HuH-7 (cell line): ENCODE measurements around the gene OR14C36.
"Not testable (repeated sequence)": the region's sequence is repeated elsewhere in the genome, so short reads cannot be mapped to it uniquely, and the experiment has no call there.

Source experiments
- DNase-seq: peaks from one replicate; pipeline ENCODE4 v3.0.0; 2011; ENCODE audit warnings: low spot score

The OR14C36 gene

GRCh38 chr1:248348475-248348874 lies at the start of gene OR14C36:
TSS of gene OR14C36 (plus strand) at chr1:248348775. CDS start at chr1:248348775, 0 bp downstream.
- DNase-seq = no peak

GRCh38 chr1:248303324-248303723 lies 45.3 kb upstream of the OR14C36 start, which contains the start of gene OR2T12:
TSS of gene OR2T12 (minus strand) at chr1:248303424. CDS start at chr1:248295578, 7,846 bp downstream.
- no peak for DNase-seq

- not testable (repeated sequence) for DNase-seq
Measured at GRCh38 chr1:248305672-248306071, 42.9 kb upstream of the OR14C36 start.

DNA sequence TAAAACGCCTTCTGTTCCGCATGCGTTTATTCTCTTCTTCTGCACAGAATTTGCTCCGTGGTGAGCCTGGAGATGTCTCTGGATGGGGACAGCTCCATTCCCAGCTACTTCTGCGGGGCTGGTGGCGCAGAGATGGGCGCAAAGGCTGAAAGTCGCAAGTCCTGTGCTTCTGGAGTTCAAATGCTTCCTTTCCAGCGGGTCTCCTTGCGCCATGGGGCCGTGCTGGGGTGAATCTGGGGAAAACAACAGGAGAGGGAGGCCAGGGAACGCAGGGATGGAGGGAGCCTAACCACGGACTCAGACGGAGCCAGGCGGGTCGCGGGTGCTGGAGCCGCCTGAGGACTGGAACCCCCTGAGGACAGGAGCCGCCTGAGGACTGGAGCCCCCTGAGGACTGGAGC lies 42.5 kb upstream of the OR14C36 start:
- DNase-seq = no peak

DNA sequence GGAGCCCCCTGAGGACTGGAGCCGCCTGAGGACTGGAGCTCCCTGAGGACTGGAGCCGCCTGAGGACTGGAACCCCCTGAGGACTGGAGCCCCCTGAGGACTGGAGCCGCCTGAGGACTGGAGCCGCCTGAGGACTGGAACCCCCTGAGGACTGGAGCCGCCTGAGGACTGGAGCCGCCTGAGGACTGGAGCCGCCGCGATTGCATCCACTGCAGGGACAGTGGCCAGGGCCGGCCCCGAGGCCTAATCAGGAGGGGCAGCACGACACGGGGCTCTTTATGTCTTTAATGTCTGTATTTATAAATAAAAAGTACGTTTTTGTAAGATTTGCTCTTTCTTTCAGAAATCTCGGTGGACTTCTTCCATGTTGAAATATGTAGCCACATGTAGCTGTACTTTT lies 41.8 kb upstream of the OR14C36 start:
- DNase-seq = not testable (repeated sequence)

GRCh38 chr1:248316796-248317195 lies 31.8 kb upstream of the OR14C36 start:
- no peak for DNase-seq

DNA sequence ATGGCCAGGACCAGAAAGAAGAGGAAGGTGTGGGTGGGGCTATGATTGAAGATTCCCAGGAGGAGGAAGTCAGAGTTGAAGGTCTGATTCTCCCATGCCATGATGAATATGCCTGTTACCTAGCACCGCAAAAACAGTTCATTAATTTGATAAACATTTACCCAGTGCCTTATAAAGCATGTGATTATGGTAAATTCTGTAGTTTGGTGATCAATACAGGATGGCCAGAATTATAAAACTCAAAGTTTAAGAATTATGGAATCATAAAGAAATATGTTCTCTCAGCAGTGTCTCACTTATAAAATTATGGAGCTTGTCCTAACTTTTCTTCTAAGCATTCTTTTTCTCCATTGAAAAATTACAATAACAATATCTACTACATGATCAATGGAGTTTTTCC lies 24.1 kb upstream of the OR14C36 start, which contains the start of gene OR2M7:
Gene OR2M7, minus strand, starts transcription at position 101 of the 400 bp plus-strand sequence. Its CDS starts 0 bp downstream, at position 101.
- no peak for DNase-seq

DNA sequence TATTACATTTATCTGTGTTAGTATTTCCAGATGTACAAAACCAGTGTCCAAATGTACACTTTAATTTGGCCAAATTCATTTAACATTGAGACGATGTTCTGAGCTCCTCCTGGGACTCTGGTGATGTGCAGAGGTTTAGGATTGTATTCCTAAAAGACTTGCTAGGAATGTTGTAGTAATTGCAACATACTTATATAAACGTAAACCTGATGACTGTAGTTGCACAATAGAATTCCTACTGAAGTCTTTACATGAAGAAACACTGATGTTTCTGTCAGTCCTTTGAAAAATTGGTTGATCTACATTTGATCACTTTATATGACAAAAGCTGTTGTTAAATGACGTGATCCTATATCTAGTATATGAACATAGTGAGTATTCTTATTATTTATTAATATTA lies 5.1 kb upstream of the OR14C36 start:
- no peak for DNase-seq

DNA sequence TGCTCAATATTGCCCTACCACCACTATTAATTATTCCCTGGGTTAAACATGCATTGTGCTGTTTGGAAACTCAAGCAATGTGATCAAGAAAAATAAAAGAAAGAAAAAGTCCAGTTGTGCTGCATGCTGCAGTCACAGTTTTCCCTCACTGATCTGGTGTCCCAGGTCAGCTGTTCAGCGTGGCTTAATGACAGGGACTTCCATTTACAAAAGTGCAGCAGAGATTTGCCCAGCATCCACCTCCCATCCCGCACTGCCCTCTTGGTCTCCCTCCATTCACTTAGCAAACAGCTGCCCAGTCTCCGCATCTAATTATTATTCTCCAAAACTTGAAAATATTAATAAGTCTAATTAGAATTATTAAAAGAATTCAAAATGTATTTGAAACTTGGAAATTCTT lies 10.8 kb downstream of the OR14C36 start:
- no peak for DNase-seq

DNA sequence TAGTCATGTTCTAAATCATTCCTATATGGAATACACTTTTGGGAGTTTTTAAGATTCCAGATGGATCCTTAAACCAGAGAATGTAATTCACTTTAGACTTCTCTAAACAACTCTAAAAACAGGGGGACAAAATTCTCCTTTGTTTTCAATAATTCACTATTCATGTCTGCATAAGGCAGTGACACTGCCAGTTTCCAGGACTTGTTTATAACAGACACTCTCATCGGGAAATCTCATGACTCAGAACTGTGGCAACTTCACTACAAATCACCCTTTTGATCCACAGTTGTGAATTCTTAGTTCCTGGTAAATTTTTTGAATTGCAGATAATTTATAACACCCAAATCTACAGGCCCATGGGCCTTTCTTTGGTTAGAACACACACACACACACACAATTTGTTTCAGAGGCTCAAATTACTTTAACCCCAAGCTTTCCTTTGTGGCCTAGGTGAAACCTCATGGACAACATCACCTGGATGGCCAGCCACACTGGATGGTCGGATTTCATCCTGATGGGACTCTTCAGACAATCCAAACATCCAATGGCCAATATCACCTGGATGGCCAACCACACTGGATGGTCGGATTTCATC lies 12.6 kb downstream of the OR14C36 start, which contains the start of gene OR2T4:
Gene OR2T4, plus strand, starts transcription at position 545 of the 595 bp plus-strand sequence. Its CDS starts 0 bp downstream, at position 545.
- no peak for DNase-seq

- DNase-seq = no peak
Measured at GRCh38 chr1:248366609-248367008, 18.0 kb downstream of the OR14C36 start.

DNA sequence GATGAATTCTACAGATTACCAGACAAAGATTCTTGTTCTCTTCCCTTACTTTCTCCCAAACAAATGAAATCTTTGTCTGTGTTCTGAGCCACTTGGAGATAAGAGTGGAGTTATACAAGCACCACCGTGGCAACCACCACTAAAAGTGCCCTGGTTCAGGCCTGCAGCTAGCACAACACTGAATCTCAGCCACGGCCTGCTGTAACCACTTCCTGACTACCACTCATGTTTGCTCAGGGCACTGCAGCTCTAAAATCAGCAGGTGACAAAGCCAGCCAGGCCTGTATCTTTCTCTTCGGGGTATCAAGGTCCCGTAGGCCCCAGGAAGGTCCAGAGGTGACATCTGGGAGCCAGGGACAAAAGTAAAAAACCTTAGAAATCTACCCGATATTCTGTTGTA lies 23.8 kb downstream of the OR14C36 start:
- DNase-seq = no peak

DNA sequence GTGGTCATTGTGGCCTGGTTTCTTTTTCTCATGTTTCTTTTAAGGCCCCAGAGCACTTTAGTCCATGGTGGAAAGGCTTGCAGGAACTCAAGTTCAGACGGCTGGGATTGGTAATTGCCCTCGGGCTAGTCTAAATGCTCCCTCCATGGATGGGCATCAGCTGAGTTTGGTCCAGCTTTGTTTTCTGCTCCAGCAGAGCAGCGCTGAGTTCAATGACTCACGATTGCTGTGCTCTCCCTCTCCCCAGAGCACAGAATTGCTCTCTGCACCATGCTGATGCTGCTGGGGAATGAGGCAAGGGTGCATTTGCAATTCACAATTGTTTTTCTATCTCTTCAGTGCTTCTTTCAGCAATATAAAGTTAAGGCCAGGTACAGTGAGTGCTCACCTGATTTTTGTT lies 25.2 kb downstream of the OR14C36 start:
- no peak for DNase-seq

DNA sequence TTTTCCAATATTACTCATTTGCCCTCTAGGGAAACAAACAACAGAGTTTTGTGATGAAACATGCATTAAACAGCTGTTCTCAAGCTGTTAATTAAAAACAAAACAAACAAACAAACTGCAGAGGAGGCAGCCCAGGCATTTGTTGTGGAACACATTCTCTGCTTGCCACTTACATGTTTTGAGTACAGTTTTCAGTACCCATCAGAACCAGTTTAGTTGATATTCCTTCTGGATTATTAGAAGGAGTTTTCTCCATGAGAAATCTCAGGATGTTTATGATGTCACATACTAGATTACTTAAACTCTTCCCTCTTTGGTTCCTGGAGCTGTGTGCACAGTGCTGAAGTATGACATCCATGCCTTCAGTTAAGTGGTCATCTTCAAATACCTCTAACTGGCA lies 26.9 kb downstream of the OR14C36 start, which contains the start of gene OR2T6:
Gene OR2T6, plus strand, starts transcription at position 301 of the 400 bp plus-strand sequence. CDS start 11,863 bp downstream, outside the sequence.
- no peak for DNase-seq

- no peak for DNase-seq
Measured at GRCh38 chr1:248376916-248377315, 28.3 kb downstream of the OR14C36 start.

GRCh38 chr1:248380854-248381253 lies 32.3 kb downstream of the OR14C36 start:
- no peak for DNase-seq

DNA sequence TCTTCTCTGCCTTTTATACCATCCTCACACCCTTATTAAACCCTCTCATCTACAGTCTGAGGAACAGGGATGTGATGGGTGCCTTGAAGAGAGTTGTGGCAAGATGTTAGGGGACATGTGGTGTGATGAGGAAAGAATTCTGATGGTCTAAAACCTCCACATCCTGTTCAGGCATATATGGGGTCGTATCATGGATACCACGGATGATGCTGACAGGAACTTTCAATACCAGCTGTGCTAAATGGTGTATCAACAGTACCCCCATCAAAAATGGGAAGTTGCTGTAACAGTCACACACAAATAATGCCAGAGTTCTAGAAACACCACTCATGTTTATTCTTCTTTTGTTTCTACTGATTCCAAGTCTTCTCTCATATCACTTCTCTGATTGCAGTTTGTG lies 39.9 kb downstream of the OR14C36 start:
- DNase-seq = no peak

- DNase-seq = no peak
Measured at GRCh38 chr1:248393050-248393449, 44.5 kb downstream of the OR14C36 start.
